ENCODE results near the gene ITGA6. TPM values are rescaled to one million over a fixed set of nuclear protein-coding genes. Genes with fewer than 3 reads are reported as not detected.

Gene ITGA6
- total RNA-seq, 4 donors from 2014 or later, result 29.9 to 46.5 (median 36.6) TPM

DNA sequence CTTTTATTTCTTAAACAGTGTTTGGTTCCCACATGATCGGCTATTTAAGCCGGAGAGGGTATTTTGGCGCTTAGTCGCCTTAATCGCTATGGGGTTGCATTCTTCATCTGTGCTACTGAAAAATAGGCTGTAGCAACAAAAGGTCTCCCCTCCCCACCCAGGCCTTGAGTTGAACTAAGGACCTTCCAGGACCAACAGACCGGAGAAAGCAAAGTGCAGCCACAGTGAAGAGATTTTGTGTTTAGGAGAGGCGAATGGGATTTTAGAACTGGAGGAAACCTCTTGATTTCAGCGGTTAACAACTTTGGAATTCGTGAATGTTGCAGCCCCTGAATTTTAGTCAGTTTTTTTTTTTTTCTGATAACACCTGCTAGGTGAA lies 1.4 kb downstream of the ITGA6 start:
- H3K27me3 ChIP-seq, result peaks cover 0 to 37% (median 2%) of the 10 kb centered on the region in 4 donors
- peak overlapping the region; percentile 66 to 80 (median 78) for H3K27ac ChIP-seq (replicated peaks in 1 of 4)
- no peaks in the 10 kb centered on the region for H3K9me3 ChIP-seq
- WGBS, result 45% methylated on average over 9 of the region's 9 CpGs
- TF ChIP-seq EP300 (IDR thresholded peaks at IDR 0.05) (no peak), POLR2AphosphoS5 (IDR thresholded peaks at IDR 0.05) (no peak), POLR2A (IDR thresholded peaks at IDR 0.05; ENCODE audit: low read depth) (no peak)
- TF ChIP-seq, protein P1, sequence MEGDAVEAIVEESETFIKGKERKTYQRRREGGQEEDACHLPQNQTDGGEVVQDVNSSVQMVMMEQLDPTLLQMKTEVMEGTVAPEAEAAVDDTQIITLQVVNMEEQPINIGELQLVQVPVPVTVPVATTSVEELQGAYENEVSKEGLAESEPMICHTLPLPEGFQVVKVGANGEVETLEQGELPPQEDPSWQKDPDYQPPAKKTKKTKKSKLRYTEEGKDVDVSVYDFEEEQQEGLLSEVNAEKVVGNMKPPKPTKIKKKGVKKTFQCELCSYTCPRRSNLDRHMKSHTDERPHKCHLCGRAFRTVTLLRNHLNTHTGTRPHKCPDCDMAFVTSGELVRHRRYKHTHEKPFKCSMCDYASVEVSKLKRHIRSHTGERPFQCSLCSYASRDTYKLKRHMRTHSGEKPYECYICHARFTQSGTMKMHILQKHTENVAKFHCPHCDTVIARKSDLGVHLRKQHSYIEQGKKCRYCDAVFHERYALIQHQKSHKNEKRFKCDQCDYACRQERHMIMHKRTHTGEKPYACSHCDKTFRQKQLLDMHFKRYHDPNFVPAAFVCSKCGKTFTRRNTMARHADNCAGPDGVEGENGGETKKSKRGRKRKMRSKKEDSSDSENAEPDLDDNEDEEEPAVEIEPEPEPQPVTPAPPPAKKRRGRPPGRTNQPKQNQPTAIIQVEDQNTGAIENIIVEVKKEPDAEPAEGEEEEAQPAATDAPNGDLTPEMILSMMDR (IDR thresholded peaks at IDR 0.05), result no peak
- H3K4me1 ChIP-seq, result peaks cover 13 to 26% (median 22%) of the 10 kb centered on the region in 4 donors
- DNase-seq (ENCODE audit: extremely low spot score), result no peak
- intact Hi-C loops (cut with DNase I), result no loop called here
- no peaks in the 10 kb centered on the region for H3K36me3 ChIP-seq
- H3K4me3 ChIP-seq, result peak overlapping the region; percentile 66 to 80 (median 72)

DNA sequence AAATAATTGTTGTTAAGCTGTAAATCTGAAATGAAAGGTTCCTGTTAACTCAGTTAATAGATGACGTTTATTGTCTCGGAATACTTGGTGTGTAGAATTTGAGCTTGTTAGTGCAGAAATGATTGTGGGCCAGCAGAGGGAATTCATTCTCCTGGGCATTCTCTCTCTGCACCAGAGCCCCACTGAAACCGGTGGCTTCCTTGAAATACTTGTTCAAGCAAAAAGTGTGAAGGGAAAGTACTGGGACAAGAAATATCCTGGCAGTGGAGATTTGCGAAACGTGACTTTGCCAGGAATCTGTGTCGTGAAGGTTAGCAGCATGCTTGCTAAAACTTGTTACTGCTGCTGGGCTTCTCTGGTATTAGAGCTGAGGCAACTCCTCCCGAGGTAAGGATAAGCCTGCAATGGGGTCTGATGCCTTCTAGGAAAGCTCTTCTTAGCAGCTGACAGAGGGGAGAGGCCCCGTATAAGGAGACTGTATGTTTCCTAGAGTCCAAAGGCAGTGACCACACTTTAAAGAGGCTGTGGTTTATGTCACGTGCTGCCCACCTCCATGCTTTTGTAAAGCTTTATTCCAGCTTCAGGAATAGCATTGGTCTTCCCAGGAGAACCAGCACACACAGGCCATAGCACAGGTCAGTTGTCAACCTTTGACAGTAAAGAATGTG lies 2.0 kb downstream of the ITGA6 start:
- DNase-seq (ENCODE audit: extremely low spot score), result no peak
- H3K9me3 ChIP-seq, result no peaks in the 10 kb centered on the region
- peak overlapping the region; percentile 66 to 80 (median 78) for H3K27ac ChIP-seq (replicated peaks in 1 of 4)
- intact Hi-C loops (cut with DNase I), result no loop called here
- peaks cover 0 to 37% (median 2%) of the 10 kb centered on the region in 4 donors for H3K27me3 ChIP-seq
- no peaks in the 10 kb centered on the region for H3K36me3 ChIP-seq
- TF ChIP-seq POLR2AphosphoS5 (IDR thresholded peaks at IDR 0.05), result no peak
- no peak for TF ChIP-seq POLR2A (IDR thresholded peaks at IDR 0.05; ENCODE audit: low read depth)
- TF ChIP-seq, protein P1 (IDR thresholded peaks at IDR 0.05), result no peak
- TF ChIP-seq EP300 (IDR thresholded peaks at IDR 0.05), result no peak
- WGBS, result 61% methylated on average over 9 of the region's 9 CpGs
- H3K4me1 ChIP-seq, result peaks cover 13 to 32% (median 22%) of the 10 kb centered on the region in 4 donors
- peak overlapping the region; percentile 66 to 80 (median 72) for H3K4me3 ChIP-seq

DNA sequence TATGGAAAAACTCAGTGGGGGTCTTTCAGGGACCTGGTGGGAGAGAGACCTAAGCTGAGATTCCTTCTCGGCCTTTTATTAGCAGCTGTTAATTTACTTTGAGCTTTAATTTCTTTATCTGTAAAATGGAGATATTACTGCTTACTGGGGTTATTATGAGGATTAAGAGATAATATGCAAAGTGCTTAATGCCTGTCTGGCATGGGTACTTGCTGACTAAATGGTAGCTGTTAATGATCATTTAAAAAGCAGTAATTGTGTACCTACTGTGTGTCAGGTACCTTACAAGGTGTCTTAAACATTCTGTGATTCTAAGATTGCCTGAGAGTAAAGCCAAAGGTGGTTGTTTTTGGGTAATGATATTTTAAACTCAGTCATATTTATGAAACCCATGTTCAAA lies 2.6 kb downstream of the ITGA6 start:
- TF ChIP-seq EP300 (IDR thresholded peaks at IDR 0.05), result no peak
- TF ChIP-seq, protein P1 (IDR thresholded peaks at IDR 0.05), result no peak
- TF ChIP-seq POLR2AphosphoS5 (IDR thresholded peaks at IDR 0.05), result no peak
- no peak for TF ChIP-seq POLR2A (IDR thresholded peaks at IDR 0.05; ENCODE audit: low read depth)
- DNase-seq (ENCODE audit: extremely low spot score), result no peak
- WGBS, result 79% methylated on average over 1 of the region's 1 CpG
- Histone ChIP-seq H3K9me3 (no peaks in the 10 kb centered on the region), H3K27ac (replicated peaks in 1 of 4) (peak overlapping the region in 3 of 4 donors; percentile 75 to 80 (median 80)), H3K27me3 (peaks cover 0 to 33% (median 2%) of the 10 kb centered on the region in 4 donors), H3K4me3 (peak overlapping the region; percentile 66 to 80 (median 72)), H3K36me3 (no peaks in the 10 kb centered on the region), H3K4me1 (peaks cover 13 to 36% (median 22%) of the 10 kb centered on the region in 4 donors)
- intact Hi-C loops (cut with DNase I), result no loop called here

DNA sequence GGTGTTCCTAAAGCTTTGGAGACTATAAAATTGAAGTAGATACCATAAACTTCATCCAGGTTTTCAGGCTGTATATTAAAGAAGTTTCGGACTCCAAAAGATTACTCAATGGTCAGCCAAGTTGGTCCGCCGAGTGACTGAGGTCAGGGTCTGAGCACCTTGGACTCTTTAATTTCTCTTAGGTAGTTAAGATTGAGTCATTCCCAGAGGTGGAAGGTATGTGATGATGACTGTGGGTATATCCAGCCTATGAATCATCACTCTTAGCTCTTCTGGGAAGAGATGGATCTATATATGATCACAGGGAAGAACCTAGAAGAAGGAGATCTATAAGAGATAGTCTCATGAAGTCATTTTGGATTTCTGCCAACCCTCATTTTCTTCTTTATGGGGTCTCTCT lies 3.3 kb downstream of the ITGA6 start:
- Histone ChIP-seq H3K27ac (replicated peaks in 1 of 4) (peak overlapping the region; percentile 13 to 45 (median 28)), H3K4me3 (peak overlapping the region; percentile 8 to 80 (median 68)), H3K4me1 (peaks cover 15 to 36% (median 22%) of the 10 kb centered on the region in 4 donors), H3K9me3 (no peaks in the 10 kb centered on the region), H3K36me3 (no peaks in the 10 kb centered on the region), H3K27me3 (peaks cover 0 to 30% (median 2%) of the 10 kb centered on the region in 4 donors)
- no peak for DNase-seq (ENCODE audit: extremely low spot score)
- intact Hi-C loops (cut with DNase I), result no loop called here
- 82% methylated on average over 3 of the region's 3 CpGs for WGBS
- TF ChIP-seq POLR2A (IDR thresholded peaks at IDR 0.05; ENCODE audit: low read depth) (no peak), POLR2AphosphoS5 (IDR thresholded peaks at IDR 0.05) (no peak), EP300 (IDR thresholded peaks at IDR 0.05) (no peak)
- TF ChIP-seq, protein P1 (IDR thresholded peaks at IDR 0.05), result no peak
